Stimulated activated CD8-positive, alpha-beta memory T cell treated with anti-CD3 and anti-CD28 coated beads, Interleukin-4, amount 100 ng/mL, for 4 hours (primary cell): ENCODE measurements around the gene PPARD.
"Not testable (repeated sequence)": the region's sequence is repeated elsewhere in the genome, so short reads cannot be mapped to it uniquely, and the experiment has no call there.

Experiments
- DNase-seq, 2 donors: peaks; one replicate each; pipeline ENCODE4 v3.0.0-alpha.2; 2020; ENCODE audit warnings: low read depth in 2 of 2, low spot score in 1 of 2

The PPARD gene

DNA sequence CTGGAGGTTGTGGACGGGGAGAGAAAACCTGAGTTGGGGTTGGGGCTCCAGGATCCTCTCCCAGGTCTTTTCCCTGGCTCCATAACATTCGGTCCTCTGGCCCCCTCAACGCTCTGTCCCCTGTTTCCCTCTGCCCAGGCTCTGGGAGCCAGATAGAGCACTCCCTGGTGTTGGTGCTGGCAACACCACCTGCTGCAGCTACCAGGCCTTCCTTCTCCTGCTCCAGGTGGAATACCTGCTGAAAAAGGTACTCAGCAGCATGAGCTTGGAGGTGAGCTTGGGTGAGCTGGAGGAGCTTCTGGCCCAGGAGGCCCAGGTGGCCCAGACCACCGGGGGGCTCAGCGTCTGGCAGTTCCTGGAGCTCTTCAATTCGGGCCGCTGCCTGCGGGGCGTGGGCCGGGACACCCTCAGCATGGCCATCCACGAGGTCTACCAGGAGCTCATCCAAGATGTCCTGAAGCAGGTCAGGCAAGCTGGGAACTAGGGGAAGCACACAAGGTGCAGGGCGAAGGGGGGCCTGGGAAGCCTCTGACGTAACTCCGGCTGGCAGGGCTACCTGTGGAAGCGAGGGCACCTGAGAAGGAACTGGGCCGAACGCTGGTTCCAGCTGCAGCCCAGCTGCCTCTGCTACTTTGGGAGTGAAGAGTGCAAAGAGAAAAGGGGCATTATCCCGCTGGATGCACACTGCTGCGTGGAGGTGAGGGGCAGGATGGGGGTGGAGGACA, 30.1 kb upstream of the PPARD start:
- no peak for DNase-seq

GRCh38 chr6:35312807-35313206, 29.6 kb upstream of the PPARD start:
- DNase-seq = no peak

- DNase-seq = no peak
Observed at GRCh38 chr6:35317483-35318195, 24.7 kb upstream of the PPARD start.

GRCh38 chr6:35318196-35319171, 23.9 kb upstream of the PPARD start:
- no peak for DNase-seq

- no peak for DNase-seq
Observed at GRCh38 chr6:35319346-35320030, 22.9 kb upstream of the PPARD start.

GRCh38 chr6:35320031-35320410, 22.3 kb upstream of the PPARD start:
- no peak for DNase-seq

DNA sequence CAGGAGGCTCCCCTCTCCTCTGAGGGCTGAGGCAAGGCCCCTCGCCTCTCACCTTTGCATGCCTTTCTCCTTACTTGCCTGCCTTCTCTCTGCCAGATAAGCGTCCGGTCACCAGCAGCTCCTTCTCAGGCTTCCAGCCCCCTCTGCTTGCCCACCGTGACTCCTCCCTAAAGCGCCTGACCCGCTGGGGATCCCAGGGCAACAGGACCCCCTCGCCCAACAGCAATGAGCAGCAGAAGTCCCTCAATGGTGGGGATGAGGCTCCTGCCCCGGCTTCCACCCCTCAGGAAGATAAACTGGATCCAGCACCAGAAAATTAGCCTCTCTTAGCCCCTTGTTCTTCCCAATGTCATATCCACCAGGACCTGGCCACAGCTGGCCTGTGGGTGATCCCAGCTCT, 21.3 kb upstream of the PPARD start:
- no peak for DNase-seq

DNA sequence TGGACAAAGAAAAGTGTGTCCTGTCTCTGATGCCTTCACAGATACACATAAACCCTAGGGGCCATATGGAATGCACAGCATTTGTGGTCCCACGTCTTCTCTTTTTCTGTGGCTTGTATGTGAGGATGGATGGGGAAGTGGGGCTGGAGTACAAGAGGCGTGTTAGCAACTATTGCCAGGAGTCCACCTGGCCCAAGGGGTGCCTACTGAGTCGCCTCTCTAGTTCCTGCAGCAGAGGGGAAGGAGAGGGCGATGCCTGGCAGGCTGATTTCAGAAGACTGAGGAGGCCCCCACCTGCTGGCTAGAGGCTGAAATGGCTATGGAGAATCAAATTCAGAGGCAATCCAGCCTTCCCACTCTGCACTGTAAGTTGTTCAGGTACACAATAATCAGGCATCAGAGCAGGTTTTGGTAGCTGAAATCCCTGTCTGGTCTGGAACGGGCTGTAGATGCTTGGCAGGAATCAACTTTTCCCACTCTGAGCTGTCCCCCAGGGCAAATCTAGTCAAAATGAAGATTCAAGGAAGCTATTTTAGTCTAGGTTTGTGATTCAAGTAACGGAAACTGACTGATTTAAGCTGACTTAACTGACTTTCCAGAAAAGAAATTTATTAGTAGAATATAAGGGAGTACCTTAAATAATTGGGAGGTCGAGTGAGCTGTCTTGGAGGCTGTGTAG, 14.9 kb upstream of the PPARD start:
- DNase-seq = peak; percentile 56 to 57

GRCh38 chr6:35328108-35328723, 14.1 kb upstream of the PPARD start:
- DNase-seq = no peak

DNA sequence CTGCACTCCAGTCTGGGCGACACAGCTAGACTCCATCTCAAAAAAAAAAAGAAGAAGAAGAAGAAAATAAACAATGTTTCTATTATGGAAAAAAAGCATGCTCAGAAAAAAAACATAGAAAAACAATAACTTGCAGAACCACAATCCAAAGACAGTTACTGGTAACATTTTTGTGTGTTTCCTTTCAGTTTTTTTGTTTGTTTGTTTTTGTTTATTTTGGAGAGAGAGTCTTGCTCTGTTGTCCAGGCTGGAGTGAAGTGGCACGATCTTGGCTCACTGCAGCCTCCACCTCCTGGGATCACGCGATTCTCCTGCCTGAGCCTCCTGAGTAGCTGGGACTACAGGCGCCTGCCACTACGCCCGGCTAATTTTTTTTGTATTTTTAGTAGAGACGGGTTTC, 13.4 kb upstream of the PPARD start:
- not testable (repeated sequence) for DNase-seq

- DNase-seq = no peak
Observed at GRCh38 chr6:35330541-35331119, 11.7 kb upstream of the PPARD start.

DNA sequence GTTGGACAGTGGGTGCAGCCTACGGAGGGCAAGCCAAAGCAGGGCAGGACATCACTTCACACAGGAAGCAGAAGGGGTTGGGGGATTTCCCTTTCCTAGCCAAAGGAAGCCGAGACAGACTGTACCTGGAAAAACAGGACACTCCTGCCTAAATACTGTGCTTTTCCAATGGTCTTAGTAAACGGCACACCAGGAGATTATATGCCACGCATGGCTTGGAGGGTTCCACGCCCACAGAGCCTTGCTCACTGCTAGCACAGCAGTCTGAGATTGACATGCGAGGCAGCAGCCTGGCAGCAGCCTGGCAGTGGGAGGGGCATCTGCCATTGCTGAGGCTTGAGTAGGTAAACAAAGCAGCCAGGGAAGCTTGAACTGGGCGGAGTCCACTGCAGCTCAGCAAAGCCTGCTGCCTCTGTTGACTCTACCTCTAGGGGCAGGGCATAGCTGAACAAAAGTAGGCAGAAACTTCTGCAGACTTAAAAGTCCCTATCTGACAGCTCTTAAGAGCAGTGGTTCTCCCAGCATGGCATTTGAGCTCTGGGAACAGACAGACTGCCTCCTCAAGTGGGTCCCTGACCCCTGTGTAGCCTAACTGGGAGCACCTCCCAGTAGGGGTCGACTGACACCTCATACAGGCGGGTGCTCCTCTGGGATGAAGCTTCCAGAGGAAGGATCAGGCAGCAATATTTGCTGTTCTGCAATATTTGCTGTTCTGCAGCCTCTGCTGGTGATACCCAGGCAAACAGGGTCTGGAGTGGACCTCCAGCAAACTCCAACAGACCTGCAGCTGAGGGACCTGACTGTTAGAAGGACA, 10.1 kb upstream of the PPARD start:
- DNase-seq = peak in 1 of 2 donors; percentile 19

DNA sequence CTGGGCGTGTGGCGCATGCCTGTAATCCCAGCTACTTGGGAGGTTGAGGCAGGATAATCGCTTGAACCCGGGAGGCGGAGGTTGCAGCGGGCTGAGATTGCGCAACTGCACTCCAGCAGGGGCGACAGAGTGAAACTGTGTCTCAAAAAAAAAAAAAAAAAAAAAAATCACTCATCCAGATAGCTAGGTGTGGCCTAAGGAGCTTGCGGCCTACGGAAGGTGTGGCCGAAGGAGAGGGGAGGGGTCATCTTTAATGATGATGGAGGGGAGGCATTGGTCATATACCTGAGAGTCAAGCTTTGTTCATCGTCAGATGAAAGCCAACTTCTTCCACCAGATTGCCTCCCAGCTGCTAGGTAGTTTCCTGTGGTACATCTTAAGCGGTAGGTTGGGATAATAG, 801 bp upstream of the PPARD start:
- DNase-seq = no peak

GRCh38 chr6:35343092-35343834, 905 bp downstream of the PPARD start:
- DNase-seq = no peak

GRCh38 chr6:35343835-35344550, 1.6 kb downstream of the PPARD start:
- DNase-seq = no peak

DNA sequence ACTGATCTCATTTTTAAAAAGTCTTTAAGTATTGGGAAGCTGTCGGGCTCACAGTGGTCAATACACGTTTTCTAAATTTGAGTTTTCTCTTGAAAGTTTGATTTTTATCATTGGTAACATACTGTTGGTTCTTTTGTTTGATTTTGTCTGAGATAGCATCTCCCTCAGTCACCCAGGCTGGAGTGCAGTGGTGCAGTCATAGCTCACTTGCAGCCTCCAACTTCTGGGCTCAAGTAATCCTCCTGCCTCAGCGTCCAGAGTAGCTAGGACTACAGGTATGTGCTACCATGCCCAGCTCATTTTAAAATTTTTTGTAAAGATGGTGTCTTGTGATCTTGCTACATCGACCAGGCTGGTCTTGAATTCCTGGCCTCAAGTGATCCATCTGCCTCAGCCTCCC, 9.1 kb downstream of the PPARD start:
- DNase-seq = no peak

DNA sequence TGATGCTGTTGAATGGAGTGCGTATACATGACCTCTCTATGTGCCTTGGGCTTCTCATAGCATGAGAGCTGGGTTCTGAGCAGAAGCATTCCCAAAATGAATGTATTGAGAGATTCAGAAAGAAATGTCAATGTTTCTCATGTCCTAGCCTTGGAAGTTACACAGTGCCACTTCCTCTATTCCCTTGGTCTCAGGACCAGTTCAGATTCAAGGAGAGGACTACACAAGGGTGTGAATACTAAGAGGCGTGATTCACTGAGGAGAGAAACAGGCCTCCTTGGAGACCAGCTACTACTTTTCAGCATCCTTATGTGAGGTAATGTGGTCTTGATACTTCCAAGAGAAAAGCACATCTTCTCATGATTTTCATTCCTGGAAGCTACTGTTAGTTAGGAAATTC, 10.4 kb downstream of the PPARD start:
- DNase-seq = no peak
